HG02840 (cell line): ENCODE results near the gene MAGEB1.

Experiments
- ATAC-seq: cut with Tn5 transposase; IDR thresholded peaks from one replicate; pipeline ENCODE4 v1.9.1; 2021; ENCODE audit warnings: mild to moderate bottlenecking, moderate library complexity, moderate number of reproducible peaks; ENCODE audit not compliant: unreplicated experiment, low FRiP score

The MAGEB1 gene

GRCh38 chrX:30246769-30247489 lies at the start of gene MAGEB1:
Gene MAGEB1, plus strand, starts transcription at chrX:30247146. Its CDS starts 3,348 bp downstream, at chrX:30250494.
- no peak for ATAC-seq

- no peak for ATAC-seq
Observed at GRCh38 chrX:30212172-30212571, 34.8 kb upstream of the MAGEB1 start.

GRCh38 chrX:30215357-30215843 lies 31.5 kb upstream of the MAGEB1 start, which contains the start of gene MAGEB2:
Gene MAGEB2, plus strand, starts transcription at chrX:30215563. Its CDS starts 3,018 bp downstream, at chrX:30218581.
- ATAC-seq: no peak

GRCh38 chrX:30217465-30217864 lies 29.5 kb upstream of the MAGEB1 start:
- no peak for ATAC-seq

- no peak for ATAC-seq
Observed at GRCh38 chrX:30219372-30219771, 27.6 kb upstream of the MAGEB1 start.

GRCh38 chrX:30220661-30221060 lies 26.3 kb upstream of the MAGEB1 start:
- no peak for ATAC-seq

- no peak for ATAC-seq
Observed at GRCh38 chrX:30224536-30224935, 22.4 kb upstream of the MAGEB1 start.

GRCh38 chrX:30228526-30228925 lies 18.4 kb upstream of the MAGEB1 start:
- no peak for ATAC-seq

GRCh38 chrX:30230395-30230794 lies 16.6 kb upstream of the MAGEB1 start, which contains the start of gene MAGEB3:
Gene MAGEB3, plus strand, starts transcription at chrX:30230657. Its CDS starts 5,268 bp downstream, at chrX:30235925.
- ATAC-seq: no peak

- ATAC-seq: no peak
Observed at GRCh38 chrX:30241724-30242415, 5.1 kb upstream of the MAGEB1 start, which contains the start of gene MAGEB4. Gene MAGEB4, plus strand, starts transcription at chrX:30242000. Its CDS starts 136 bp downstream, at chrX:30242136.

GRCh38 chrX:30248854-30249253 lies 1.9 kb downstream of the MAGEB1 start:
- ATAC-seq: no peak

GRCh38 chrX:30253257-30253656 lies 6.3 kb downstream of the MAGEB1 start:
- ATAC-seq: no peak

GRCh38 chrX:30259927-30260326 lies 13.0 kb downstream of the MAGEB1 start:
- no peak for ATAC-seq

GRCh38 chrX:30261012-30261411 lies 14.1 kb downstream of the MAGEB1 start:
- no peak for ATAC-seq

- ATAC-seq: no peak
Observed at GRCh38 chrX:30262763-30263162, 15.8 kb downstream of the MAGEB1 start.

GRCh38 chrX:30270639-30271038 lies 23.7 kb downstream of the MAGEB1 start:
- no peak for ATAC-seq

GRCh38 chrX:30275498-30275897 lies 28.6 kb downstream of the MAGEB1 start:
- no peak for ATAC-seq

- no peak for ATAC-seq
Observed at GRCh38 chrX:30278365-30278764, 31.4 kb downstream of the MAGEB1 start.

- no peak for ATAC-seq
Observed at GRCh38 chrX:30280428-30280827, 33.5 kb downstream of the MAGEB1 start.

- no peak for ATAC-seq
Observed at GRCh38 chrX:30282527-30282926, 35.6 kb downstream of the MAGEB1 start.

- no peak for ATAC-seq
Observed at GRCh38 chrX:30283456-30284200, 36.7 kb downstream of the MAGEB1 start.
